ENCODE measurements around the gene NPW. TPM values are rescaled to one million over a fixed set of nuclear protein-coding genes. Genes with fewer than 3 reads are reported as not detected.

The NPW gene
- total RNA-seq, 4 donors from 2014 or later = not detected

DNA sequence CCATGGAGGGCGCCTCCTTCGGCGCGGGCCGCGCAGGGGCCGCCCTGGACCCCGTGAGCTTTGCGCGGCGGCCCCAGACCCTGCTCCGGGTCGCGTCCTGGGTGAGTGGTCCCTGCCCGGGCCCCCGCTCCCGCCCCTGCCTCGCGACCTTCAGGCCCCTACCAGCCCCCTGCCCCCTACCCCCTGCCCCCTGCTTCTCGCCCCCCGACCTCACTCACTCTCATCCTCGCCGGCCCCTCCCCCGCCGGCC lies 29.6 kb upstream of the NPW start:
- under 1% methylated on average over 17 of the region's 25 CpGs for WGBS
- Histone ChIP-seq H3K27ac (replicated peaks in 1 of 4) (no peak overlapping the region), H3K36me3 (peaks cover 11 to 27% (median 23%) of the 10 kb centered on the region in 4 donors), H3K27me3 (peaks cover 3 to 48% (median 32%) of the 10 kb centered on the region in 4 donors), H3K4me3 (peak overlapping the region in 3 of 4 donors; percentile 20 to 51 (median 24)), H3K9me3 (no peaks in the 10 kb centered on the region), H3K4me1 (peaks cover 33 to 54% (median 48%) of the 10 kb centered on the region in 4 donors)
- intact Hi-C loops (cut with DNase I) = no loop called here
- DNase-seq (ENCODE audit: extremely low spot score) = no peak
- TF ChIP-seq POLR2AphosphoS5 (IDR thresholded peaks at IDR 0.05) = no peak
- TF ChIP-seq EP300 (IDR thresholded peaks at IDR 0.05) = no peak
- TF ChIP-seq POLR2A (IDR thresholded peaks at IDR 0.05; ENCODE audit: low read depth) = no peak
- TF ChIP-seq, protein P1, sequence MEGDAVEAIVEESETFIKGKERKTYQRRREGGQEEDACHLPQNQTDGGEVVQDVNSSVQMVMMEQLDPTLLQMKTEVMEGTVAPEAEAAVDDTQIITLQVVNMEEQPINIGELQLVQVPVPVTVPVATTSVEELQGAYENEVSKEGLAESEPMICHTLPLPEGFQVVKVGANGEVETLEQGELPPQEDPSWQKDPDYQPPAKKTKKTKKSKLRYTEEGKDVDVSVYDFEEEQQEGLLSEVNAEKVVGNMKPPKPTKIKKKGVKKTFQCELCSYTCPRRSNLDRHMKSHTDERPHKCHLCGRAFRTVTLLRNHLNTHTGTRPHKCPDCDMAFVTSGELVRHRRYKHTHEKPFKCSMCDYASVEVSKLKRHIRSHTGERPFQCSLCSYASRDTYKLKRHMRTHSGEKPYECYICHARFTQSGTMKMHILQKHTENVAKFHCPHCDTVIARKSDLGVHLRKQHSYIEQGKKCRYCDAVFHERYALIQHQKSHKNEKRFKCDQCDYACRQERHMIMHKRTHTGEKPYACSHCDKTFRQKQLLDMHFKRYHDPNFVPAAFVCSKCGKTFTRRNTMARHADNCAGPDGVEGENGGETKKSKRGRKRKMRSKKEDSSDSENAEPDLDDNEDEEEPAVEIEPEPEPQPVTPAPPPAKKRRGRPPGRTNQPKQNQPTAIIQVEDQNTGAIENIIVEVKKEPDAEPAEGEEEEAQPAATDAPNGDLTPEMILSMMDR (IDR thresholded peaks at IDR 0.05) = no peak

DNA sequence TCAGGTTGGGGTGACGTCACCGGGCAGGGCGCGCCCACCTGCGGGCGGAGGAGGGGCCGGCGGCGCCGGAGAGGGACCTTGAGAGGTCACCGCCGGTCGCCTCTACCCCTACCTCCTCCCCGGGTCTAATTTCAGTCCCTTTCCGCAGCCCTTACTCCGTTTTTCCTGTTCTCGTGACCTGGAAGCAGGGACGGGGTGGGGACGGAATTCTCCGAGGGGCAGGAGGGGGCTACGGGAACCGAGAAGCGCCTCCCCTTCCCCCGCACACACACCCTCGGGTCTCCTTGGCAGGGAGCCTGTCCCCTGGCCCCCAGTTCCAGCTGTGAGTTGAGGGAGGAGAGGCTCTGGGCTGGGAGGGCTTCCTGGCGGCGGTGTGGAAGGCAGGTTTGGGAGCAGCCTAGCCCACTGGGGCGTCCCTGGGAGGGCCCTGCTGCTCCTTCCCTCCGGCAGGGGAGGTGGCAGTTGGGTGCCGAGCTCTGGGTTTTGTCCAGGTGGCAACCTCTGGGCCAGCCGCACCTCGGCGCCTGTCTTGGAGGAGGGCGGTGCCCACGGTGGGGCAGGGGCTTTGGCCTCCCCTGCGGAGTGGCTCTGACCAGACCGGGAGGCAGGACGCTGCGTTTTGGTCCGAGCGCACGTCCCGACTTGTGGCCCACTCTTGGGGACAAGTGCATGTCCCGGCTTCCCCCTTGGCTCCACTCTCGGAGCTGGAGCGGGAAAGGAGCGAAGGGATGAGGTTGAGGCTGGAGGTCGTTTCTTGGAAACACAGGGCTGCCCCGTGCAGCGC lies 29.0 kb upstream of the NPW start:
- Histone ChIP-seq H3K9me3 (no peaks in the 10 kb centered on the region), H3K27ac (replicated peaks in 1 of 4) (no peak overlapping the region), H3K27me3 (peaks cover 3 to 48% (median 32%) of the 10 kb centered on the region in 4 donors), H3K4me3 (peak overlapping the region; percentile 5 to 51 (median 22)), H3K4me1 (peaks cover 28 to 49% (median 43%) of the 10 kb centered on the region in 4 donors), H3K36me3 (peaks cover 11 to 22% (median 20%) of the 10 kb centered on the region in 4 donors)
- no peak for TF ChIP-seq POLR2A (IDR thresholded peaks at IDR 0.05; ENCODE audit: low read depth)
- TF ChIP-seq, protein P1 (IDR thresholded peaks at IDR 0.05) = no peak
- no peak for TF ChIP-seq POLR2AphosphoS5 (IDR thresholded peaks at IDR 0.05)
- TF ChIP-seq EP300 (IDR thresholded peaks at IDR 0.05) = no peak
- WGBS = 0% methylated on average over 20 of the region's 50 CpGs
- intact Hi-C loops (cut with DNase I) = no loop called here
- DNase-seq (ENCODE audit: extremely low spot score) = no peak

DNA sequence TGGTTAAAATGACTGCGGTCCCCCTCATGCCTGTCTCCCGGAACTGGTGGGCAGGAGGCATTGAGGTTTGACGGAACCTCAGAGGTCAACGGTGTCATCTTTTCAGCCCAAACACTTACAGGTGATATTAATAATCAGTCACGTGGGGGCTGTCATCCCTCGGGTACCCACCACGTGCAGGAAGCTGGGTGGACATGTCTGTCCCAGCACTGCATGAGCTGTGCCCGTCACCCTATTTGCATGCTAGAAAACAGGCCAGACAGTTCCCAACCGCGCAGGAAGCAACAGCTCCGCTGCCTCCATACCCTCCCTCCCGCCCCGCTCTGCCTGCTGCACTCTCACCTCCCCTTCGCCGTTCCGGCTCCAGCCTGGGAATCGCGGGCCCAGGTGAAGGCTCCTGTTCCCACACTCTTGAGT lies 28.4 kb upstream of the NPW start:
- intact Hi-C loops (cut with DNase I) = no loop called here
- DNase-seq (ENCODE audit: extremely low spot score) = no peak
- TF ChIP-seq POLR2AphosphoS5 (IDR thresholded peaks at IDR 0.05) (no peak), EP300 (IDR thresholded peaks at IDR 0.05) (no peak), POLR2A (IDR thresholded peaks at IDR 0.05; ENCODE audit: low read depth) (no peak)
- TF ChIP-seq, protein P1 (IDR thresholded peaks at IDR 0.05) = no peak
- peaks cover 5 to 16% (median 14%) of the 10 kb centered on the region in 4 donors for H3K36me3 ChIP-seq
- no peak overlapping the region for H3K27ac ChIP-seq (replicated peaks in 1 of 4)
- H3K9me3 ChIP-seq = no peaks in the 10 kb centered on the region
- peaks cover 3 to 48% (median 32%) of the 10 kb centered on the region in 4 donors for H3K27me3 ChIP-seq
- WGBS = 16% methylated on average over 8 of the region's 18 CpGs
- peaks cover 26 to 43% (median 38%) of the 10 kb centered on the region in 4 donors for H3K4me1 ChIP-seq
- peak overlapping the region; percentile 45 to 61 (median 48) for H3K4me3 ChIP-seq

DNA sequence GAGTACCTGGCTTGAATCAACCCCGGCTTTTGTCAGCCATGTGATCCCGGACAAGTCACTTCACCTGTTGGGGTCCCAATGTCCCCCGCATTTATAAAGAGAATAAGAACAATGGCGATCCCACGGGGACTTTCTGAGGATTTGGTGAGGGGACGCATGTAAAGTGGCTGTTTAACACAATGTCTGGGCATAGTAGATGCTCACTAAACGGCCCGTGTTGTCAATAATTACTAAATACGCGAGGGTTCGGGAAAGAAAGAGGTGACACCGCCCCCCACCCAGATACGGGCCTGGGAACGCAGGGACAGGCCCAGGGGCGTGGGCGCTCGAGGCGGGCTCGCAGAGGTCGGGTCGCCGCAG lies 28.0 kb upstream of the NPW start:
- Histone ChIP-seq H3K4me3 (peak overlapping the region; percentile 45 to 61 (median 48)), H3K36me3 (peaks cover under 1 to 15% (median 12%) of the 10 kb centered on the region in 4 donors), H3K27ac (replicated peaks in 1 of 4) (peak overlapping the region in 3 of 4 donors; percentile 35 to 54 (median 35)), H3K4me1 (peaks cover 26 to 40% (median 39%) of the 10 kb centered on the region in 4 donors), H3K27me3 (peaks cover 3 to 48% (median 32%) of the 10 kb centered on the region in 4 donors), H3K9me3 (no peaks in the 10 kb centered on the region)
- 30% methylated on average over 8 of the region's 22 CpGs for WGBS
- no peak for DNase-seq (ENCODE audit: extremely low spot score)
- TF ChIP-seq POLR2A (IDR thresholded peaks at IDR 0.05; ENCODE audit: low read depth) (no peak), EP300 (IDR thresholded peaks at IDR 0.05) (no peak), POLR2AphosphoS5 (IDR thresholded peaks at IDR 0.05) (no peak)
- TF ChIP-seq, protein P1 (IDR thresholded peaks at IDR 0.05) = no peak
- intact Hi-C loops (cut with DNase I) = no loop called here

Measured in esophagus muscularis mucosa (tissue), 4 donors.